Activated CD8-positive, alpha-beta memory T cell treated with anti-CD3 and anti-CD28 coated beads for 1 hour (primary cell): Measurements from ENCODE around the gene LRP5.

ENCODE experiments used
- DNase-seq, 2 donors: peaks; one replicate each; pipeline ENCODE4 v3.0.0-alpha.2; 2020; ENCODE audit warnings: low read depth in 1 of 2; ENCODE audit errors: extremely low read depth in 1 of 2

The LRP5 gene

DNA sequence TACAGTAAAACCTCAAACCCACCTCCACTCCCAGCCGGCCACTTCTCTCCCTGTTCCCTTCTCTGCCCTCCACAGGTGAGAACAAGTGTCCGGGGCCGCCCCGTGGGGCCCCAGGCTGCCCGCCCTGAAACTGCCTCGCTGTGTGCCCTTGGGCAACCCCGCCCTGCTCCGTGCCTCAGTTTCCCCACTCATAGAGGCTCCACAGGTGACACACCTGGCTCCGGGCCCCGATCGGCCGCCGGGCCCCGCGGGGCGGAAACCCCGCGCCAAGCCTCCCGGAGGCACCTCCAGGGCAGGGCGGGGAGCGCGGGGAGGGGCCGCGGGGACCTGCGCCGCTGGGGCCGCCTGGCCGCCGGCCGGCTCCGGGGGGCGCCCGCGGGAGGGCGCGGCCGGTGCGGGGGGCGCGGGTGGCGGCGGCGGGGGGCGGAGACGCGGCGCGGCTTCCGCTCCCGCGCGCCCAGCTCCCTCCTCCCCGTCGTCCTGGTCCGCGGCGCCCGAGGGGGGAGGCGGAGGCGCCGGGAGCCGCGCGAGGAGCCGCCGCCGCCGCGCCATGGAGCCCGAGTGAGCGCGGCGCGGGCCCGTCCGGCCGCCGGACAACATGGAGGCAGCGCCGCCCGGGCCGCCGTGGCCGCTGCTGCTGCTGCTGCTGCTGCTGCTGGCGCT lies at the start of gene LRP5:
Gene LRP5 (plus strand): TSS at position 475 of the 663 bp plus-strand sequence. CDS start 124 bp downstream, at position 599.
- no peak for DNase-seq

DNA sequence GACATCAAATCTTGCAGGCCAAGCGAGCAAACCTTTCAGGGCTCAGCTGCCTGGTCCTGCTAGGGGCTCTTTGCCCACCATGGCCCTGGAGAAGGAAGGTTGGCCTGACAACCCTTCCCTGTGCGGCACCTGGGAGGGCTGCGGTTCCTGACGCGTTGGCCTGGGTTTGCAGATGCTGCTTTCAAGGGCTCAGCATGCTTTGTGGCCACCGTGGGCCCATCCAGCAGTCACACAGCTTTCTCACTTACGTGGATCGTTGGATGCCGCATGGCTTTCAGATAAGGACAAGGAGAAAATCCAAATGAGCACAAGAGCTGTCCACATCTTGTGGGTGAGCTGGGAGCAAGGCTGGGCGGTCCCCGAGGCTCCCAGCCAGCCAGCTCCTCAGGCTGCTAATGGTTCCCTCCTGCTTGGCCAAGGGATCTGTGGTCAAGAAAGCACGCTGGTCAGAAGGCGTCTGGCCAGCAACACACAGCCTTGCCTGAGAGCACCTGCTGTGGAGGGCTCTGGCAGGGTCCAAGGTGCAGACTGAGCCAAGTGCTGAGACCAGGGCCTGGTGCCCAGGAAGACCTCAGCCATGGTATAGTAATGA lies 48.9 kb upstream of the LRP5 start:
- DNase-seq: no peak

DNA sequence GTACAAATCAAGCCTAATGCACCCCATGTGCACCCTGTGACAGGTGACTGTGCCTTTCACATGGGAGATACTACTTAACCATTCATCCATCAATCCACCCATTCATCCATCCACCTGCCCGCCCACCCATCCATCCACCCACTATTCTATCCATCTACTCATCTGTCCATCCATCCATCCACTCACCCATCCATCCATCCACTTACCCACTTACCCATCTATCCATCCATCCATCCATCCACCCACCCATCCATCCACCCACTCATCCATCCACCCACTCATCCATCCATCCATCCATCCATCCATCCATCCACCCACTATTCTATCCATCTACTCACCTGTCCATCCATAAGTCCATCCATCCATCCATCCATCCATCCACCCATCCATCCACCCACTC lies 48.1 kb upstream of the LRP5 start:
- no peak for DNase-seq

GRCh38 chr11:68264741-68265540 lies 47.5 kb upstream of the LRP5 start:
- DNase-seq: no peak

DNA sequence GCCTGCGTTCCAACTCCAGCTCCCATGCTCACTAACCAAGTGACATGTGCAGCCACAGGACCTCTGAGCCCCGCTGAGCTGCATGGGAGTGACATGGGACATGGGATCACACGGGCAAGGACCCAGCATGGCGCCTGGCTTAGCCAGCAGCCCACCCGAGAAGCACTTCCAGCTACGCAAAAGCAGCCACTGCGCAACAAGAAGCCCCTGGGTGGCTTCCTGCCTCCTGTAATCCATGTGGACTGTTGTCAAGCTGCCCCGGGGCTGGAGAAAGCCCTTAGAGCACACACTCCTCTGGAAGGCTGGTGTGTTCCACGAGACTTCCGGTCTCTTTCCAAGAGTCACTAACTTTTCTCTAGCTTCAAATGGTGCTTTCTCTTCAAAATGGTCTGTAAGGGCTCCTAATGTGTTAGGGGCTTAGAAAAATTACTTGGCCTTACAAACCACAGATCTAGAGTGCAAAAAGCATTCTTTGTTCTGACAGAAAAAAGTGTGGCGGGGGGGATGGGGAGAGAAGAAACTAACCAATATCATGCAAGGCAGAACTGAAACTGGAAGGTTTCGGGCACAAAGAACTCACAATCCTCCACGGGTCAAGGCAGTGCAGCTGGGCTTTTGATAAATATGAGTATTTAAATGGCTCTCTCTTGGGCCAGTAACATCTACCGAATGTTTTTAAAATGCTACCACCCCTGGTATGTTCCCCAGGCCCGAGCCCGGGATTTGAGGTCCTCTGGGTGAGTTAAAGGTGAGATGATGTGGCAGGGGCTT lies 46.1 kb upstream of the LRP5 start:
- no peak for DNase-seq

- DNase-seq: no peak
These were observed 45.2 kb upstream of the LRP5 start for GRCh38 chr11:68266936-68267880.

- no peak for DNase-seq
These were observed 44.5 kb upstream of the LRP5 start for GRCh38 chr11:68267881-68268240.

GRCh38 chr11:68269414-68270081 lies 42.8 kb upstream of the LRP5 start:
- no peak for DNase-seq

- no peak for DNase-seq
These were observed 42.0 kb upstream of the LRP5 start for GRCh38 chr11:68270196-68271022.

DNA sequence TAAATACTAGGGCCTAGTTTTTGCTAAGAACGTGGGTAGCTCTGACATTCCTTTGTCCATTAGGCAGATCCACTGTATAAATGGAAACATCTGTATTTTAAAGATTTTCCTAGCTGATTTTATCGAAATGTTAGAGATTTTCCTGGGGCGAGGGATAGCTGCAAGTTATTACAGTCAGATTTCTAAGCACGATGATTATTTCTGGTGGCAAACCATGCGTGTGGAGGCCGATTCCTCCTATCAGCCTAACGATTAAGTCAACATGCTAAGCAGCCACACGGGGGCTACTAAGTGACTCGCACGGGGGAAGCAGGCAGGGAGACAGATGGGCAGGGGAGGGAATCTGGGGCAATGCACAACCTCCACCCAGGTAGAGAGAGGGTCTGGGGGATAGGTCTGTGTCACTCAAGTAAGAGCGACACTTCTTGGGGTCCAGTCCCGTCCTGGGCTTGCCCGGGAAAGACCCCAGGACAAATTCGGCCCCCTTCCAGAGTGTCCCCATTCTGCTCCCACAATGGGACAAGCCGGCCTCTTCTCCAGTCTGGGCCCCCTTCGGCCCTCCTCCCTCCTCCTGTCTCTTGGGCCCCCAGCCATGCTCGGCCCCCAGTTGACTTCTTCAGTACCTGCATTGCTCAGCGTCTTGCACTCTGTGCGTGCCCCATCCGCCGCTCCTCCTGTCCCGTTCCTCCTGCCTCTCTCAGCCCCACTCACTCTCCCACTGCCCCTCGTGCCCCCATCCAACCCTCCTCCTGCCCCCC lies 41.2 kb upstream of the LRP5 start:
- peak; percentile 15 to 29 for DNase-seq

- peak; percentile 79 to 93 for DNase-seq
These were observed 40.4 kb upstream of the LRP5 start, which contains the start of gene C11orf24 for GRCh38 chr11:68271781-68272608. Gene C11orf24, minus strand, starts transcription at chr11:68271973. Its CDS starts 8,206 bp downstream, at chr11:68263767.

DNA sequence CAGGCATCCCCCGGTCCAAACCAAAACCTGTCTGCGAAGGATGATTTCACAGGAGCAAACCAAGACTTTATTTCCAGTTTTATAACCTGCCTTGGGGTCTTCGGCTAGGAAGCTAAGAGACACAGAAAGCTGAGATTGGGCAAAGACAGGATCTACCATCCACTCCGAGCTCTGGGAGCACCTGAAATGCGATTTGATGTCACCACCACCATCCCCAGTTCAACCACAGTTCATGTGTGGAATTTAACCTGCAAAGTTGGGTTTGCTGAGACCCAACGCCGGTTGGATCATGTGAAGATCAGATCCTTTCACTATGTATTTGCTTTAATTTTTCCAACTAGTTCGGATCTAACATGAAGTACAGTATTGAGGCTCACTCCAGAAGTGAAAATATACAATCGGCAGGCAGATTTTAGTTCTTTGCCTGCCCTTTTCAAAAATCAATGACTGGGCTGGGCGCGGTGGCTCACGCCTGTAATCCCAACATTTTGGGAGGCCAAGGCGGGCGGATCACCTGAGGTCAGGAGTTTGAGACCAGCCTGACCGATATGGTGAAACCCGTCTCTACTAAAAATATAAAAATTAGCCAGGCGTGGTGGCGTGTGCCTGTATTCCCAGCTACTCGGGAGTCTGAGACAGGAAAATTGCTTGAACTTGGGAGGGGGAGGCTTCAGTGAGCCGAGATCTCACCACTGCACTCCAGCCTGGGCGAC lies 39.2 kb upstream of the LRP5 start:
- no peak for DNase-seq

GRCh38 chr11:68274306-68274705 lies 38.1 kb upstream of the LRP5 start:
- DNase-seq: no peak

- DNase-seq: no peak
These were observed 36.5 kb upstream of the LRP5 start for GRCh38 chr11:68275721-68276507.

- DNase-seq: no peak
These were observed 35.5 kb upstream of the LRP5 start for GRCh38 chr11:68276861-68277260.

GRCh38 chr11:68279676-68280075 lies 32.7 kb upstream of the LRP5 start:
- no peak for DNase-seq
